RWPE1 (cell line): ENCODE results near the gene NCAM1.

Experiments
- CTCF ChIA-PET: fragments of 350-600 bp; sonication (Branson Sonifier 250); formaldehyde crosslinking; extraction: SDS; loops from one replicate; lab custom pipeline; 2021; lab: Yijun Ruan, JAX
- POLR2A ChIA-PET: fragments of 400-600 bp; formaldehyde crosslinking; extraction: SDS; loops from one replicate; lab custom pipeline; 2020; ENCODE audit warnings: antibody characterized with exemption; ENCODE audit not compliant: low non-redundant PET; lab: Yijun Ruan, JAX
- DNase-seq: peaks from one replicate; pipeline ENCODE4 v3.0.0; 2012; ENCODE audit warnings: low spot score
- H3K27ac ChIP-seq: fragments of 450-650 bp; 2 replicates; pipeline ENCODE4 v1.5.1; 2017
- TF ChIP-seq, protein P1 (sequence below): fragments of 450-650 bp; conservative IDR thresholded peaks from 2 replicates; pipeline ENCODE4 v1.5.1; 2017; ENCODE audit warnings: low read depth, mild to moderate bottlenecking

NCAM1 gene

GRCh38 chr11:113103932-113104690, 142.9 kb downstream of the NCAM1 start:
- no peak overlapping the region for H3K27ac ChIP-seq
- no peak for DNase-seq
- ChIA-PET POLR2A (no interaction called here), CTCF (interaction anchor here (0.5 to 0.7 kb wide), 2 partner anchors 806 to 1957 kb away, joined by 3 read pairs; no protein-coding TSS in a partner anchor)
- TF ChIP-seq, protein P1, sequence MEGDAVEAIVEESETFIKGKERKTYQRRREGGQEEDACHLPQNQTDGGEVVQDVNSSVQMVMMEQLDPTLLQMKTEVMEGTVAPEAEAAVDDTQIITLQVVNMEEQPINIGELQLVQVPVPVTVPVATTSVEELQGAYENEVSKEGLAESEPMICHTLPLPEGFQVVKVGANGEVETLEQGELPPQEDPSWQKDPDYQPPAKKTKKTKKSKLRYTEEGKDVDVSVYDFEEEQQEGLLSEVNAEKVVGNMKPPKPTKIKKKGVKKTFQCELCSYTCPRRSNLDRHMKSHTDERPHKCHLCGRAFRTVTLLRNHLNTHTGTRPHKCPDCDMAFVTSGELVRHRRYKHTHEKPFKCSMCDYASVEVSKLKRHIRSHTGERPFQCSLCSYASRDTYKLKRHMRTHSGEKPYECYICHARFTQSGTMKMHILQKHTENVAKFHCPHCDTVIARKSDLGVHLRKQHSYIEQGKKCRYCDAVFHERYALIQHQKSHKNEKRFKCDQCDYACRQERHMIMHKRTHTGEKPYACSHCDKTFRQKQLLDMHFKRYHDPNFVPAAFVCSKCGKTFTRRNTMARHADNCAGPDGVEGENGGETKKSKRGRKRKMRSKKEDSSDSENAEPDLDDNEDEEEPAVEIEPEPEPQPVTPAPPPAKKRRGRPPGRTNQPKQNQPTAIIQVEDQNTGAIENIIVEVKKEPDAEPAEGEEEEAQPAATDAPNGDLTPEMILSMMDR: no peak

DNA sequence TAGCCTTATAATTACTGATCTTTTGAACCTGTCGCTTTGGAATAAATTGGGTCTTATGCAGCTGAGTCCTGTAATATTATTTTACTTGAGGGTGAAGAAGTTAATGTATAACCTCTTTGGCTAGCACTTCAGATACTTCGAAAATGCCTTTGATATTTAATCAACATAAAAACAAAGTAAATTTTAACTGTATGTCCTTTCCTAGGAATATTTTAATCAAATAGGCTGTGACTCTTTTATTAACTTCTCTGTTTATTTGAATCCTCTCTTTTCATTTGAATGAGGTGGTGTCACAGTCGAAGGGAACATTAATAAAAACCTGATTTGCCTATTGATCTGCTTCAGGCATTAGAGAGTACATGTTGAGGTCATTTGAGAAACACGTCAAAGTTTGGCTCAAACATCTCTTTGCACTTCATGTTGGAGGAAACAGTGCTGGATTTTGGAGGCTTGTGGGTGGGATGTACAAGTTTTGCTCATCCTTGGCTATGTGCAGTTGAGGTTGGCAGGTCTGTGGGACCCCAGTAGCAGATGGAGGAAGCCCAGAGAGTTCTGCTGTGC, 143.6 kb downstream of the NCAM1 start:
- no peak for DNase-seq
- TF ChIP-seq, protein P1: no peak
- ChIA-PET POLR2A (no interaction called here), CTCF (interaction anchor here (0.7 kb wide), 1 partner anchor 1957 kb away, joined by 3 read pairs; no protein-coding TSS in a partner anchor)
- H3K27ac ChIP-seq: no peak overlapping the region

DNA sequence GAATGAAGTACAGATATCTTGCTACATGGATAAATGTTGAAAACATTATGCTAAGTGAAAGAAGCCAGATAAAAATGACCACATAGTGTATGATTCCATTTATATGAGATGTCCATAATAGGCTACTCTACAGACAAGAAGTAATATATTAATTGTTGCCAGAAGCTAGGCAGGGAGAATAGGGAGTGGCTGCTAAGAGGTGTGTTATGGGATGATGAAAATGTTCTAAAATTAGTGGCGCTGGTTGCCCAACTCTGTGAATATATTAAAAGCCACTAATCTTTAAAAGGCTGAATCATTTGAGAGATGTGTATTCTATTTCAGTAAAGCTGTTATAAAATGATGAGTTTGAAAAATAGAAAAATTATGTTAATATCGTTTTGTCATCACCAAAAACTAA, 144.4 kb downstream of the NCAM1 start:
- CTCF ChIA-PET: interaction anchor here (0.6 kb wide), 1 partner anchor 40 kb away, joined by 3 read pairs; no protein-coding TSS in a partner anchor
- TF ChIP-seq, protein P1: no peak
- DNase-seq: no peak
- H3K27ac ChIP-seq: no peak overlapping the region
- POLR2A ChIA-PET: no interaction called here

DNA sequence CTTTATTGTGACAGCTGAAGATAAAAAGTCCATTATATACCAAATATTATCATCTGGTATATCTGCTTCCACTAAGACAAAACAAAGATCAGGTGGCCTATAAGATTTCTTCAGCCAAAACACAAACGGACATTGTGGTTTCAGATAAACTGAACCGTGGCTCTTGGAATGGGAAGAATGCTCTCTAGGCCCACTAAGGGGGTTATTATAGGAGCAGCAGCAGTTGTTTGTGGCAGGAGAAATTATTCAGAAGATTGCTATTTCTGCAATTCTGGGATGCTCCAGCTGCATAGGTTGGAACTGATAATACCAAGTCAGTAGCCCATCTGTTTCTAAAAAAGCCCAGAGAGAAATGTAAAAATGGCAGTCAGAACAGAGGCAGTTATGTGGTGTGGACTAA, 145.3 kb downstream of the NCAM1 start:
- ChIA-PET POLR2A (no interaction called here), CTCF (no interaction called here)
- TF ChIP-seq, protein P1: no peak
- no peak overlapping the region for H3K27ac ChIP-seq
- DNase-seq: no peak

DNA sequence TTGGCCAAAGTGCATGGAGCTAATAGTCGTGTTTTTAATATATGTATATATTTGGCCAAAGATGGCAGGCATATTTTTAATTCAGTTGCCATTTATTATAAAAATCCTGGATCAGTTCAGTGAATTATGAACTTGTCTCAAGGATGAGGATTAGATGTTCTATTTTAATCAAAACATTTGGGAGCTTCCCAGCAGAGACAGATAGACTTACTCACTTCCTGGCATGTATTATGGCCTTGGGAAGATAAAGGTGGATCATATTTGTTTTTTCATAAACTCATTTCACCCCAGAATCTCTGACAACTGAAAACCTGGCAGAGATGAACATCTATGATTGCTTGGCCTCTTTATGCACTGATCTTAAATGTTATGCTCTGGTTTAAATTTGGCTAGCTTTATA, 148.8 kb downstream of the NCAM1 start:
- ChIA-PET POLR2A (no interaction called here), CTCF (interaction anchor here (0.6 kb wide), 1 partner anchor 456 kb away, joined by 3 read pairs; no protein-coding TSS in a partner anchor)
- TF ChIP-seq, protein P1: no peak
- H3K27ac ChIP-seq: no peak overlapping the region
- DNase-seq: no peak

- no peak overlapping the region for H3K27ac ChIP-seq
- DNase-seq: no peak
- ChIA-PET CTCF (interaction anchor here (0.7 kb wide), 1 partner anchor 547 kb away, joined by 3 read pairs; no protein-coding TSS in a partner anchor), POLR2A (no interaction called here)
- TF ChIP-seq, protein P1: no peak
Measured at GRCh38 chr11:113111156-113111555, 149.9 kb downstream of the NCAM1 start.
